Measurements from ENCODE around the gene HAGHL. TPM values are rescaled to one million over a fixed set of nuclear protein-coding genes. Genes with fewer than 3 reads are reported as not detected.

The HAGHL gene
- total and polyA plus RNA-seq, 4 donors, result 7.4 to 51.1 (median 31.8) TPM

- WGBS (ENCODE audit: insufficient coverage), result 21% methylated on average over 9 of the region's 9 CpGs
- peaks cover 63% of the 10 kb centered on the region for H3K36me3 ChIP-seq (ENCODE audit: control insufficient read depth, insufficient read depth, low read length)
- no peak overlapping the region for H3K27ac ChIP-seq (ENCODE audit: low read depth, low read length)
- no peak for DNase-seq (ENCODE audit: low read depth in 4 of 6, low spot score in 6 of 6)
- H3K9me3 ChIP-seq (ENCODE audit: control insufficient read depth, insufficient read depth, low read length), result no peaks in the 10 kb centered on the region
- H3K4me1 ChIP-seq (ENCODE audit: control insufficient read depth, insufficient read depth, low read length), result peaks cover 68% of the 10 kb centered on the region
- no peaks in the 10 kb centered on the region for H3K27me3 ChIP-seq (ENCODE audit: control insufficient read depth, insufficient read depth, low read length)
- H3K4me3 ChIP-seq (ENCODE audit: low read depth, low read length), result no peak overlapping the region
Measured at GRCh38 chr16:726188-726437, 793 bp upstream of the HAGHL start.

- peaks cover 58% of the 10 kb centered on the region for H3K4me1 ChIP-seq (ENCODE audit: control insufficient read depth, insufficient read depth, low read length)
- WGBS (ENCODE audit: insufficient coverage), result under 1% methylated on average over 61 of the region's 61 CpGs
Measured at GRCh38 chr16:727291-727977, 528 bp downstream of the HAGHL start.

GRCh38 chr16:728131-728889 lies 1.4 kb downstream of the HAGHL start:
- DNase-seq (ENCODE audit: low read depth in 4 of 6, low spot score in 6 of 6), result peak in 2 of 6 donors; percentile 77 to 79
- H3K27ac ChIP-seq (ENCODE audit: low read depth, low read length), result no peak overlapping the region
- H3K36me3 ChIP-seq (ENCODE audit: control insufficient read depth, insufficient read depth, low read length), result peaks cover 66% of the 10 kb centered on the region
- H3K9me3 ChIP-seq (ENCODE audit: control insufficient read depth, insufficient read depth, low read length), result no peaks in the 10 kb centered on the region
- WGBS (ENCODE audit: insufficient coverage), result under 1% methylated on average over 74 of the region's 80 CpGs
- peaks cover 49% of the 10 kb centered on the region for H3K4me1 ChIP-seq (ENCODE audit: control insufficient read depth, insufficient read depth, low read length)
- H3K27me3 ChIP-seq (ENCODE audit: control insufficient read depth, insufficient read depth, low read length), result no peaks in the 10 kb centered on the region
- H3K4me3 ChIP-seq (ENCODE audit: low read depth, low read length), result no peak overlapping the region

More at GRCh38 chr16:727291-727977, 528 bp downstream of the HAGHL start:
- Histone ChIP-seq H3K27ac (ENCODE audit: low read depth, low read length) (no peak overlapping the region), H3K27me3 (ENCODE audit: control insufficient read depth, insufficient read depth, low read length) (no peaks in the 10 kb centered on the region), H3K9me3 (ENCODE audit: control insufficient read depth, insufficient read depth, low read length) (no peaks in the 10 kb centered on the region), H3K4me3 (ENCODE audit: low read depth, low read length) (peak overlapping the region; percentile 59), H3K36me3 (ENCODE audit: control insufficient read depth, insufficient read depth, low read length) (peaks cover 66% of the 10 kb centered on the region)
- peak in 2 of 6 donors; percentile 19 to 31 for DNase-seq (ENCODE audit: low read depth in 4 of 6, low spot score in 6 of 6)

DNA sequence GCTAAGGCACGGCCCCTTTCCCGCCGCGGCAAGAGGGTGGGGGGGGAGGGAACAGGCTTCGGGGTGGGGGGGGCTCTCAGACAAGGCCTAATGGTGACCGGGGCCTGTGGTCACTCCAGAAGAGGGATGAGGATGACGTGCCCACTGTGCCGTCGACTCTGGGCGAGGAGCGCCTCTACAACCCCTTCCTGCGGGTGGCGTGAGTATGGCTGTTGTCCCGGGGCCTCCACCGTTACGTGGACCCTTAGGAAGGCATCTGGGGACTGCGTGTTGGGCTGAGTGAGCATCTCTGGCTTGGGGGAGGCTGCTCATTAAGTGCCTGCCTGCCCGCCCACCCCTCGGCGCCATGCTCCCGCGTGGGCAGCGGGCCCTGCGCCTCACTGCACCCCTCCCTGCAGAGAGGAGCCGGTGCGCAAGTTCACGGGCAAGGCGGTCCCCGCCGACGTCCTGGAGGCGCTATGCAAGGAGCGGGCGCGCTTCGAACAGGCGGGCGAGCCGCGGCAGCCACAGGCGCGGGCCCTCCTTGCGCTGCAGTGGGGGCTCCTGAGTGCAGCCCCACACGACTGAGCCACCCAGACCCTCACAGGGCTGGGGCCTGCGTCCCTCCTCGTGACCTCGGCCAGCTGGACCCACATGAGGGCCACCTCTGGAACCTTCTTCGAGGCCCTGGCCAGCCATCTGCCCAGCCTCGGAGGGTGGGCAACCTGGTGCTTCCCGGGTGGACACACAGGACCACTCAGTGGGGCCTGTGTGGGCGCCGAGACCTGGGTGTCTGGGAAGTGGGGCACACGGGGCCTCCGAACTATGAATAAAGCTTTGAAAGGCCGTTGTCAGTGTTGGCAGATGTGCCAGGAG lies 2.2 kb downstream of the HAGHL start:
- WGBS (ENCODE audit: insufficient coverage), result 60% methylated on average over 42 of the region's 55 CpGs
- no peak overlapping the region for H3K4me3 ChIP-seq (ENCODE audit: low read depth, low read length)

GRCh38 chr16:729768-730665 lies 3.1 kb downstream of the HAGHL start:
- WGBS (ENCODE audit: insufficient coverage), result 87% methylated on average over 37 of the region's 37 CpGs
- Histone ChIP-seq H3K27ac (ENCODE audit: low read depth, low read length) (no peak overlapping the region), H3K9me3 (ENCODE audit: control insufficient read depth, insufficient read depth, low read length) (no peaks in the 10 kb centered on the region), H3K36me3 (ENCODE audit: control insufficient read depth, insufficient read depth, low read length) (peaks cover 66% of the 10 kb centered on the region), H3K4me3 (ENCODE audit: low read depth, low read length) (no peak overlapping the region), H3K4me1 (ENCODE audit: control insufficient read depth, insufficient read depth, low read length) (peaks cover 42% of the 10 kb centered on the region), H3K27me3 (ENCODE audit: control insufficient read depth, insufficient read depth, low read length) (no peaks in the 10 kb centered on the region)
- no peak for DNase-seq (ENCODE audit: low read depth in 4 of 6, low spot score in 6 of 6)

More for the DNA sequence above, 2.2 kb downstream of the HAGHL start:
- Histone ChIP-seq H3K36me3 (ENCODE audit: control insufficient read depth, insufficient read depth, low read length) (peaks cover 66% of the 10 kb centered on the region), H3K4me1 (ENCODE audit: control insufficient read depth, insufficient read depth, low read length) (peaks cover 45% of the 10 kb centered on the region), H3K27me3 (ENCODE audit: control insufficient read depth, insufficient read depth, low read length) (no peaks in the 10 kb centered on the region), H3K9me3 (ENCODE audit: control insufficient read depth, insufficient read depth, low read length) (no peaks in the 10 kb centered on the region), H3K27ac (ENCODE audit: low read depth, low read length) (no peak overlapping the region)
- no peak for DNase-seq (ENCODE audit: low read depth in 4 of 6, low spot score in 6 of 6)

GRCh38 chr16:730666-731509 lies 4.0 kb downstream of the HAGHL start:
- Histone ChIP-seq H3K4me3 (ENCODE audit: low read depth, low read length) (no peak overlapping the region), H3K27ac (ENCODE audit: low read depth, low read length) (no peak overlapping the region), H3K36me3 (ENCODE audit: control insufficient read depth, insufficient read depth, low read length) (peaks cover 70% of the 10 kb centered on the region), H3K27me3 (ENCODE audit: control insufficient read depth, insufficient read depth, low read length) (no peaks in the 10 kb centered on the region), H3K9me3 (ENCODE audit: control insufficient read depth, insufficient read depth, low read length) (no peaks in the 10 kb centered on the region), H3K4me1 (ENCODE audit: control insufficient read depth, insufficient read depth, low read length) (peaks cover 35% of the 10 kb centered on the region)
- WGBS (ENCODE audit: insufficient coverage), result 89% methylated on average over 17 of the region's 22 CpGs
- DNase-seq (ENCODE audit: low read depth in 4 of 6, low spot score in 6 of 6), result no peak

- no peak for DNase-seq (ENCODE audit: low read depth in 4 of 6, low spot score in 6 of 6)
- H3K9me3 ChIP-seq (ENCODE audit: control insufficient read depth, insufficient read depth, low read length), result no peaks in the 10 kb centered on the region
- no peak overlapping the region for H3K4me3 ChIP-seq (ENCODE audit: low read depth, low read length)
- H3K27me3 ChIP-seq (ENCODE audit: control insufficient read depth, insufficient read depth, low read length), result no peaks in the 10 kb centered on the region
- H3K4me1 ChIP-seq (ENCODE audit: control insufficient read depth, insufficient read depth, low read length), result peaks cover 23% of the 10 kb centered on the region
- peaks cover 84% of the 10 kb centered on the region for H3K36me3 ChIP-seq (ENCODE audit: control insufficient read depth, insufficient read depth, low read length)
- WGBS (ENCODE audit: insufficient coverage), result 88% methylated on average over 12 of the region's 12 CpGs
- H3K27ac ChIP-seq (ENCODE audit: low read depth, low read length), result no peak overlapping the region
Measured at GRCh38 chr16:732332-732731, 5.4 kb downstream of the HAGHL start.

DNA sequence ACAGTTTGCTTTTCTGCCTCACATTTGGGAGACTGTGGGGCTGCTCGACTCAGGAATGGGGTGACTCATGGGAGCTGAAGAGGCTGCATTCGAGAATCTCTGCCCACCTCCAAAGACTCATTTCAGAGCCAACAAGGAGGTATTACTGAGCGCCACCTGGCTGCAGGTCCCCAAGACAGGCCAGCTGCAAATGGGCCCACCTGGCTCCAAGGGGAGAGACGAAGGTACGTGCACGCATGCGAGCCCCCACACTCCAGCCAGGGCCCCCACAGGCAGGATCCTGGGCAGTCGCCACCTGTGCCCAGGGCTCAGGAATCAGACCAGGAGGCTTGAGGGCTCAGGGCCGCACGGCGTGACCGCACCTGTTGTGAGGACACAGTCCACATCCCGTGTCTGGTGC lies 6.0 kb downstream of the HAGHL start:
- Histone ChIP-seq H3K4me3 (ENCODE audit: low read depth, low read length) (no peak overlapping the region), H3K36me3 (ENCODE audit: control insufficient read depth, insufficient read depth, low read length) (peaks cover 90% of the 10 kb centered on the region), H3K4me1 (ENCODE audit: control insufficient read depth, insufficient read depth, low read length) (peaks cover 17% of the 10 kb centered on the region), H3K27me3 (ENCODE audit: control insufficient read depth, insufficient read depth, low read length) (no peaks in the 10 kb centered on the region), H3K27ac (ENCODE audit: low read depth, low read length) (no peak overlapping the region), H3K9me3 (ENCODE audit: control insufficient read depth, insufficient read depth, low read length) (no peaks in the 10 kb centered on the region)
- no peak for DNase-seq (ENCODE audit: low read depth in 4 of 6, low spot score in 6 of 6)
- WGBS (ENCODE audit: insufficient coverage), result 90% methylated on average over 13 of the region's 13 CpGs

All from spinal cord (tissue), 10 donors.